T-cell (primary cell): ENCODE measurements around the gene NELFE. TPM values are rescaled to one million over a fixed set of nuclear protein-coding genes. Genes with fewer than 3 reads are reported as not detected.

Experiments
- ATAC-seq, 4 experiments: fragments of 200-7000 bp in 3 of 4; fragments of 150-1000 bp in 1 of 4; cut with Tn5 transposase; replicated peaks in 1 of 4; 1 replicate in 3 of 4; 2 replicates in 1 of 4; pipeline ENCODE4 v1.10.0; 2021; ENCODE audit warnings: moderate library complexity in 3 of 4, mild to moderate bottlenecking in 2 of 4, moderate number of reproducible peaks in 1 of 4
- CTCF ChIA-PET, 2 donors: fragments of 300-600 bp; sonication (Branson Sonifier 250); formaldehyde crosslinking; loops; one replicate each; lab custom pipeline; 2022; ENCODE audit warnings: antibody characterized with exemption in 2 of 2; lab: Charles Lee
- POLR2A ChIA-PET, 2 donors: fragments of 300-600 bp; sonication (Branson Sonifier 250); formaldehyde crosslinking; loops; one replicate each; lab custom pipeline; 2022; ENCODE audit warnings: antibody characterized with exemption in 2 of 2; lab: Charles Lee
- DNase-seq, 35 experiments: peaks; one replicate each; pipeline versions ENCODE4 v3.0.0 to v3.0.0-alpha.2; 2013 to 2023
- H3K27ac ChIP-seq: one replicate; pipeline ENCODE4 v1.5.1; 2013; ENCODE audit warnings: low read length
- H3K27me3 ChIP-seq, 2 experiments: replicated peaks in 1 of 2; 1 replicate in 1 of 2; 2 replicates in 1 of 2; pipeline versions ENCODE4 v1.6.1 to v1.7.0; 2013; ENCODE audit warnings: low read length in 1 of 2, mixed read lengths in 1 of 2; ENCODE audit not compliant: control insufficient read depth in 2 of 2, insufficient read depth in 2 of 2; ENCODE audit errors: extremely low read depth in 1 of 2
- H3K36me3 ChIP-seq, 2 donors: 1 replicate in 1 of 2; 2 replicates in 1 of 2; pipeline versions ENCODE4 v1.6.1 to v1.7.0; 2013; ENCODE audit warnings: low read length in 1 of 2; ENCODE audit not compliant: control insufficient read depth in 2 of 2, insufficient read depth in 1 of 2; ENCODE audit errors: extremely low read depth in 1 of 2
- H3K4me1 ChIP-seq, 2 experiments: 1 replicate in 1 of 2; 2 replicates in 1 of 2; pipeline versions ENCODE4 v1.6.1 to v1.7.0; 2013; ENCODE audit warnings: low read length in 2 of 2, mixed read lengths in 1 of 2; ENCODE audit not compliant: insufficient read depth in 2 of 2, control insufficient read depth in 1 of 2; ENCODE audit errors: extremely low read depth in 1 of 2
- H3K4me3 ChIP-seq, 2 donors: 1 replicate in 1 of 2; 2 replicates in 1 of 2; pipeline versions ENCODE4 v1.5.1 to v1.7.0; 2013; ENCODE audit warnings: mild to moderate bottlenecking in 2 of 2, low read length in 1 of 2, moderate library complexity in 1 of 2; ENCODE audit not compliant: control insufficient read depth in 1 of 2; ENCODE audit errors: extremely low read depth in 1 of 2
- H3K9me3 ChIP-seq: 2 replicates; pipeline ENCODE4 v1.7.0; 2013
- H3K27ac Mint-ChIP-seq, 2 donors: one replicate each; pipeline ENCODE4 v1.8.0; 2020 to 2021; ENCODE audit warnings: mild to moderate bottlenecking in 2 of 2, mixed read lengths in 2 of 2
- H3K27me3 Mint-ChIP-seq, 2 donors: one replicate each; pipeline ENCODE4 v1.8.0; 2021 to 2022; ENCODE audit warnings: mixed read lengths in 2 of 2
- H3K36me3 Mint-ChIP-seq: one replicate; pipeline ENCODE4 v1.8.0; 2021; ENCODE audit warnings: mixed read lengths
- H3K4me1 Mint-ChIP-seq, 3 donors: one replicate each; pipeline ENCODE4 v1.8.0; 2020 to 2022; ENCODE audit warnings: mixed read lengths in 3 of 3, mild to moderate bottlenecking in 1 of 3
- H3K4me3 Mint-ChIP-seq, 3 donors: one replicate each; pipeline ENCODE4 v1.8.0; 2020 to 2022; ENCODE audit warnings: mild to moderate bottlenecking in 3 of 3, mixed read lengths in 3 of 3, moderate library complexity in 3 of 3
- H3K9me3 Mint-ChIP-seq, 3 donors: one replicate each; pipeline ENCODE4 v1.8.0; 2020 to 2022; ENCODE audit warnings: mixed read lengths in 3 of 3
- WGBS: methylation state at CpG from one replicate; pipeline ENCODE4 v1.1.5; 2013; ENCODE audit warnings: missing lambda C conversion rate; ENCODE audit not compliant: insufficient coverage; 5-methylcytosine and 5-hydroxymethylcytosine counted together
- total RNA-seq, 35 experiments: library from RNA in 6 of 35; stranded (reverse) in 6 of 35; fragments of 120-200 nt in 1 of 35; gene quantifications; one replicate each; pipeline versions ENCODE4 v1.2.1 to v1.2.4 and lab custom pipeline; 2013 to 2026

The NELFE gene
- total RNA-seq, 5 donors from 2014 or later (not counting 1 experiment from before 2014, with no cell fraction given) = 47.5 to 51.0 (median 49.4) TPM

- WGBS = 52% methylated on average over 8 of the region's 11 CpGs
- H3K9me3 Mint-ChIP-seq = no peaks in the 10 kb centered on the region
- Histone ChIP-seq H3K27me3 (peaks cover 0 to 47% of the 10 kb centered on the region in 2 experiments), H3K27ac (no peak within 1 kb of the TSS), H3K36me3 (no peaks in the 10 kb centered on the region), H3K4me1 (no peaks in the 10 kb centered on the region), H3K4me3 (no peak within 1 kb of the TSS), H3K9me3 (no peaks in the 10 kb centered on the region)
- ATAC-seq (no peak), DNase-seq (no peak)
- peaks cover 8 to 27% of the 10 kb centered on the region in 2 donors for H3K27me3 Mint-ChIP-seq
- H3K27ac Mint-ChIP-seq = peak within 1 kb of the TSS in 1 of 2 donors; percentile 12
- peaks cover 0 to 10% (median 0%) of the 10 kb centered on the region in 3 donors for H3K4me1 Mint-ChIP-seq
- no peak within 1 kb of the TSS for H3K4me3 Mint-ChIP-seq
- ChIA-PET CTCF (interaction anchor here in 1 of 2 donors (0.5 kb wide), 1 partner anchor 9 kb away, joined by 4 read pairs; no protein-coding TSS in a partner anchor), POLR2A (no interaction called here)
- H3K36me3 Mint-ChIP-seq = no peaks in the 10 kb centered on the region
These were observed 13.0 kb downstream of the NELFE start, which contains the start of gene CFB for GRCh38 chr6:31945507-31946369. Gene CFB (plus strand): TSS chr6:31946095. CDS start chr6:31946222, 127 bp downstream.

- ATAC-seq = no peak
- Mint-ChIP-seq H3K9me3 (no peaks in the 10 kb centered on the region), H3K36me3 (no peaks in the 10 kb centered on the region), H3K4me3 (no peak overlapping the region), H3K27me3 (peaks cover 8 to 27% of the 10 kb centered on the region in 2 donors), H3K27ac (peak overlapping the region in 1 of 2 donors; percentile 12), H3K4me1 (peaks cover 0 to 10% (median 0%) of the 10 kb centered on the region in 3 donors)
- H3K27ac ChIP-seq = no peak overlapping the region
- H3K27me3 ChIP-seq = peaks cover 0 to 47% of the 10 kb centered on the region in 2 experiments
- no peaks in the 10 kb centered on the region for H3K36me3 ChIP-seq
- CTCF ChIA-PET = interaction anchor here in 1 of 2 donors (0.5 kb wide), 1 partner anchor 8 kb away, joined by 4 read pairs; no protein-coding TSS in a partner anchor
- H3K4me3 ChIP-seq = no peak overlapping the region
- H3K4me1 ChIP-seq = no peaks in the 10 kb centered on the region
- H3K9me3 ChIP-seq = no peaks in the 10 kb centered on the region
- DNase-seq = no peak
- 90% methylated on average over 3 of the region's 9 CpGs for WGBS
- POLR2A ChIA-PET = no interaction called here
These were observed 13.6 kb downstream of the NELFE start for GRCh38 chr6:31945154-31945506.

- no peaks in the 10 kb centered on the region for H3K4me1 ChIP-seq
- Mint-ChIP-seq H3K27ac (no peak overlapping the region), H3K9me3 (no peaks in the 10 kb centered on the region), H3K4me1 (peaks cover 0 to 10% (median 0%) of the 10 kb centered on the region in 3 donors), H3K27me3 (peaks cover 8 to 27% of the 10 kb centered on the region in 2 donors), H3K4me3 (no peak overlapping the region), H3K36me3 (no peaks in the 10 kb centered on the region)
- POLR2A ChIA-PET = no interaction called here
- WGBS = no CpG with 5 or more reads among the region's 3 CpGs
- DNase-seq (no peak), ATAC-seq (no peak)
- no peaks in the 10 kb centered on the region for H3K9me3 ChIP-seq
- H3K27me3 ChIP-seq = peaks cover 0 to 47% of the 10 kb centered on the region in 2 experiments
- no peaks in the 10 kb centered on the region for H3K36me3 ChIP-seq
- no peak overlapping the region for H3K27ac ChIP-seq
- CTCF ChIA-PET = no interaction called here
- no peak overlapping the region for H3K4me3 ChIP-seq
These were observed 15.0 kb downstream of the NELFE start for GRCh38 chr6:31943742-31944141.

- ChIA-PET POLR2A (no interaction called here), CTCF (no interaction called here)
- no peak for DNase-seq
- H3K27me3 Mint-ChIP-seq = peaks cover 8 to 21% of the 10 kb centered on the region in 2 donors
- no peaks in the 10 kb centered on the region for H3K9me3 Mint-ChIP-seq
- H3K4me1 Mint-ChIP-seq = peaks cover 0 to 5% (median 0%) of the 10 kb centered on the region in 3 donors
- H3K4me1 ChIP-seq = no peaks in the 10 kb centered on the region
- no peak for ATAC-seq
- H3K27ac ChIP-seq = no peak overlapping the region
- peaks cover 0 to 35% of the 10 kb centered on the region in 2 experiments for H3K27me3 ChIP-seq
- no peak overlapping the region for H3K27ac Mint-ChIP-seq
- H3K4me3 Mint-ChIP-seq = no peak overlapping the region
- 2% methylated on average over 5 of the region's 6 CpGs for WGBS
- H3K4me3 ChIP-seq = no peak overlapping the region
- H3K9me3 ChIP-seq = no peaks in the 10 kb centered on the region
- H3K36me3 ChIP-seq = no peaks in the 10 kb centered on the region
- H3K36me3 Mint-ChIP-seq = no peaks in the 10 kb centered on the region
These were observed 18.5 kb downstream of the NELFE start for GRCh38 chr6:31940256-31940664.

GRCh38 chr6:31935823-31936222 lies 22.9 kb downstream of the NELFE start:
- ChIA-PET POLR2A (no interaction called here), CTCF (no interaction called here)
- no peak overlapping the region for H3K4me3 ChIP-seq
- H3K27me3 ChIP-seq = peaks cover 0 to 9% of the 10 kb centered on the region in 2 experiments
- no peaks in the 10 kb centered on the region for H3K9me3 ChIP-seq
- Mint-ChIP-seq H3K9me3 (no peaks in the 10 kb centered on the region), H3K27me3 (peaks cover 0 to 5% of the 10 kb centered on the region in 2 donors), H3K27ac (no peak overlapping the region), H3K36me3 (no peaks in the 10 kb centered on the region), H3K4me3 (no peak overlapping the region), H3K4me1 (no peaks in the 10 kb centered on the region)
- WGBS = 74% methylated on average over 9 of the region's 9 CpGs
- no peak overlapping the region for H3K27ac ChIP-seq
- no peaks in the 10 kb centered on the region for H3K36me3 ChIP-seq
- H3K4me1 ChIP-seq = no peaks in the 10 kb centered on the region
- no peak for ATAC-seq
- no peak for DNase-seq

- ChIA-PET POLR2A (no interaction called here), CTCF (no interaction called here)
- no peak for ATAC-seq
- H3K9me3 ChIP-seq = no peaks in the 10 kb centered on the region
- no peak overlapping the region for H3K27ac Mint-ChIP-seq
- H3K4me3 ChIP-seq = no peak overlapping the region
- DNase-seq = no peak
- no peak overlapping the region for H3K27ac ChIP-seq
- H3K27me3 Mint-ChIP-seq = peaks cover 0 to 5% of the 10 kb centered on the region in 2 donors
- no peaks in the 10 kb centered on the region for H3K4me1 Mint-ChIP-seq
- no CpG with 5 or more reads among the region's 3 CpGs for WGBS
- H3K36me3 ChIP-seq = no peaks in the 10 kb centered on the region
- peaks cover 0 to 9% of the 10 kb centered on the region in 2 experiments for H3K27me3 ChIP-seq
- no peak overlapping the region for H3K4me3 Mint-ChIP-seq
- H3K9me3 Mint-ChIP-seq = no peaks in the 10 kb centered on the region
- no peaks in the 10 kb centered on the region for H3K36me3 Mint-ChIP-seq
- H3K4me1 ChIP-seq = no peaks in the 10 kb centered on the region
These were observed 23.8 kb downstream of the NELFE start for GRCh38 chr6:31935021-31935420.
